Spleen (tissue), 11 donors: ENCODE results near the gene ATP8A2. TPM values are rescaled to one million over a fixed set of nuclear protein-coding genes. Genes with fewer than 3 reads are reported as not detected.

Source experiments
- DNase-seq: peaks from one replicate; pipeline ENCODE4 v3.0.0-alpha.2; 2020
- H3K27ac ChIP-seq, 8 donors: fragments of 200-600 bp; sonication (generic) in 7 of 8; 1 replicate in 4 of 8; 2 replicates in 4 of 8; pipeline versions ENCODE4 v1.5.0 to v1.8.0; 2016 to 2021; ENCODE audit warnings: inconsistent platforms in 4 of 8, mild to moderate bottlenecking in 4 of 8, moderate library complexity in 1 of 8
- H3K27me3 ChIP-seq, 7 donors: fragments of 200-600 bp; sonication (generic) in 6 of 7; replicated peaks in 1 of 7; 1 replicate in 4 of 7; 2 replicates in 3 of 7; pipeline versions ENCODE4 v1.5.0 to v1.8.0; 2016 to 2021; ENCODE audit warnings: inconsistent platforms in 3 of 7, mild to moderate bottlenecking in 1 of 7
- H3K36me3 ChIP-seq, 6 donors: fragments of 200-600 bp; sonication (generic) in 5 of 6; 1 replicate in 4 of 6; 2 replicates in 2 of 6; pipeline versions ENCODE4 v1.5.0 to v1.8.0; 2016 to 2021; ENCODE audit warnings: inconsistent platforms in 2 of 6
- H3K4me1 ChIP-seq, 6 donors: fragments of 200-600 bp; sonication (generic) in 5 of 6; 1 replicate in 3 of 6; 2 replicates in 3 of 6; pipeline versions ENCODE4 v1.5.0 to v1.8.0; 2016 to 2021; ENCODE audit warnings: inconsistent platforms in 3 of 6
- H3K4me3 ChIP-seq, 8 donors: fragments of 200-600 bp; sonication (generic) in 7 of 8; 1 replicate in 4 of 8; 2 replicates in 4 of 8; pipeline versions ENCODE4 v1.5.0 to v1.8.0; 2016 to 2021; ENCODE audit warnings: inconsistent platforms in 4 of 8, mild to moderate bottlenecking in 4 of 8, moderate library complexity in 2 of 8
- H3K9me3 ChIP-seq, 8 donors: fragments of 200-600 bp; sonication (generic) in 7 of 8; 1 replicate in 4 of 8; 2 replicates in 4 of 8; pipeline versions ENCODE4 v1.5.0 to v1.8.0; 2016 to 2021; ENCODE audit warnings: inconsistent platforms in 4 of 8
- CTCF ChIP-seq, 11 experiments: fragments of 200-600 bp in 7 of 11; fragments of 450-650 bp in 4 of 11; sonication (generic) in 4 of 11; IDR thresholded peaks in 8 of 11; conservative IDR thresholded peaks in 3 of 11; 1 replicate in 7 of 11; 2 replicates in 4 of 11; pipeline versions ENCODE4 v1.4.0 to v1.8.0; 2016 to 2021; ENCODE audit warnings: antibody characterized with exemption in 11 of 11, inconsistent platforms in 4 of 11, mild to moderate bottlenecking in 1 of 11
- POLR2A ChIP-seq, 3 donors: fragments of 450-650 bp; IDR thresholded peaks; one replicate each; pipeline ENCODE4 v1.5.1; 2017; ENCODE audit warnings: antibody characterized with exemption in 3 of 3, mild to moderate bottlenecking in 1 of 3
- POLR2AphosphoS5 ChIP-seq, 3 donors: sonication (generic); formaldehyde crosslinking; IDR thresholded peaks; one replicate each; pipeline ENCODE4 v1.5.1; 2017; ENCODE audit warnings: antibody characterized with exemption in 3 of 3
- WGBS, 5 donors: extraction: QIAGEN DNeasy Blood & Tissue Kit in 3 of 5; methylation state at CpG; one replicate each; pipeline versions ENCODE4 v1.1.5 to v1.1.7; 2013 to 2018; 5-methylcytosine and 5-hydroxymethylcytosine counted together
- intact Hi-C: fragments of 100-400 bp; cut with DNase I; formaldehyde crosslinking; loops from one replicate; pipeline ENCODE4 v1.15.0; 2023; ENCODE audit warnings: low total_unique reads
- polyA plus RNA-seq, 3 donors: library from polyadenylated mRNA; stranded (reverse); fragments of 200-250 nt; gene quantifications; one replicate each; pipeline ENCODE4 v1.2.1, GENCODE V29; 2013
- total RNA-seq, 7 donors: library from RNA; depleted of rRNA in 3 of 7; stranded (reverse); fragments of >200 nt in 3 of 7; fragmentation: NEBNext Ultra II Directional in 4 of 7; extraction: Animal tissue kit (Norgen Biotek cat#: 25700) in 4 of 7; gene quantifications; one replicate each; pipeline versions ENCODE4 v1.1.0 to v1.2.1, GENCODE V29; 2016 to 2021
- donor health status: healthy with polysubstance abuse.
- donor health status: DM: no; HTN: no; CAD: no; lungs with moderate emphysema.
- donor health status: DM: no; HTN: no; CAD: no.
- donor health status: Bipolar disorder and iron deficiency.
- donor health status: healthy.
- donor health status: DM: no; HTN: no; CAD: no.
- donor health status: DM: yes; HTN: yes; CAD: no.

ATP8A2 gene
- total and polyA plus RNA-seq, 10 donors, result 0.09 to 0.46 (median 0.25) TPM

- intact Hi-C loops, result no loop called here
- no peak for DNase-seq
- Histone ChIP-seq H3K9me3 (peaks cover 0 to 6% (median 0%) of the 10 kb centered on the region in 8 donors), H3K27ac (no peak overlapping the region), H3K36me3 (no peaks in the 10 kb centered on the region), H3K4me3 (no peak overlapping the region), H3K27me3 (peaks cover 0 to 26% (median 13%) of the 10 kb centered on the region in 7 donors), H3K4me1 (no peaks in the 10 kb centered on the region)
- TF ChIP-seq POLR2A (IDR thresholded peaks at IDR 0.05), result no peak
- TF ChIP-seq CTCF (IDR thresholded peaks at IDR 0.05 in 8 of 11, conservative IDR thresholded peaks at IDR 0.05 in 3 of 11), result no peak
- no peak for TF ChIP-seq POLR2AphosphoS5 (IDR thresholded peaks at IDR 0.05)
- 90 to 94% (median 93%) methylated on average over 31 to 32 of the region's 32 CpGs for WGBS, 5 donors
Observed at GRCh38 chr13:25365720-25366235, 6.0 kb upstream of the ATP8A2 start.

GRCh38 chr13:25371158-25371874 is 458 bp upstream of the ATP8A2 start:
- Histone ChIP-seq H3K36me3 (no peaks in the 10 kb centered on the region), H3K4me3 (peak overlapping the region in 3 of 8 donors; percentile 32 to 61 (median 36)), H3K27me3 (peaks cover 5 to 80% (median 55%) of the 10 kb centered on the region in 7 donors), H3K27ac (no peak overlapping the region), H3K4me1 (peaks cover 4 to 17% (median 9%) of the 10 kb centered on the region in 6 donors), H3K9me3 (no peaks in the 10 kb centered on the region)
- WGBS, 5 donors, result 44 to 59% (median 49%) methylated on average over 16 to 20 of the region's 20 CpGs
- no peak for DNase-seq
- intact Hi-C loops, result loop anchor here (10.0 kb wide), 2 partner anchors 137 to 367 kb away; no protein-coding TSS in a partner anchor
- TF ChIP-seq POLR2A (IDR thresholded peaks at IDR 0.05) (no peak), POLR2AphosphoS5 (IDR thresholded peaks at IDR 0.05) (no peak), CTCF (IDR thresholded peaks at IDR 0.05 in 8 of 11, conservative IDR thresholded peaks at IDR 0.05 in 3 of 11) (no peak)

- 13 to 35% (median 14%) methylated on average over 27 to 82 of the region's 82 CpGs for WGBS, 5 donors
- peak overlapping the region in 7 of 8 donors; percentile 15 to 61 (median 28) for H3K4me3 ChIP-seq
- no peak for TF ChIP-seq CTCF (IDR thresholded peaks at IDR 0.05 in 8 of 11, conservative IDR thresholded peaks at IDR 0.05 in 3 of 11)
- TF ChIP-seq POLR2A (IDR thresholded peaks at IDR 0.05), result no peak
- TF ChIP-seq POLR2AphosphoS5 (IDR thresholded peaks at IDR 0.05), result no peak
- peaks cover 5 to 80% (median 55%) of the 10 kb centered on the region in 7 donors for H3K27me3 ChIP-seq
- H3K36me3 ChIP-seq, result no peaks in the 10 kb centered on the region
- H3K27ac ChIP-seq, result no peak overlapping the region
- H3K4me1 ChIP-seq, result peaks cover 4 to 17% (median 9%) of the 10 kb centered on the region in 6 donors
- no peak for DNase-seq
- intact Hi-C loops, result loop anchor here (10.0 kb wide), 2 partner anchors 138 to 368 kb away; no protein-coding TSS in a partner anchor
- H3K9me3 ChIP-seq, result no peaks in the 10 kb centered on the region
Observed at GRCh38 chr13:25372284-25373081, 709 bp downstream of the ATP8A2 start.
